IMR-90 (cell line): ENCODE measurements around the gene NOX1.

Experiments
- CTCF ChIP-seq: conservative IDR thresholded peaks from 2 replicates; pipeline ENCODE4 v1.5.1; 2012; ENCODE audit warnings: mild to moderate bottlenecking, low read depth, low read length, improper control_type of control experiment
- POLR2A ChIP-seq: IDR thresholded peaks from 2 replicates; pipeline ENCODE4 v1.6.1; 2012; ENCODE audit warnings: mild to moderate bottlenecking, low read depth, low read length

- TF ChIP-seq CTCF (no peak), POLR2A (no peak)
Measured at GRCh38 chrX:100904433-100904832, 30.3 kb upstream of the NOX1 start.
